Ovary (tissue), 3 donors: Measurements from ENCODE around the gene ZNF654.

Experiments used
- CTCF ChIP-seq, 3 donors: fragments of 450-650 bp in 2 of 3; fragments of 200-600 bp in 1 of 3; IDR thresholded peaks; one replicate each; pipeline versions ENCODE4 v1.5.1 to v1.8.0; 2016 to 2022; ENCODE audit warnings: antibody characterized with exemption in 3 of 3, mild to moderate bottlenecking in 1 of 3
- EP300 ChIP-seq: sonication (generic); formaldehyde crosslinking; IDR thresholded peaks from one replicate; pipeline ENCODE4 v1.6.1; 2017; ENCODE audit warnings: antibody characterized with exemption
- POLR2A ChIP-seq: fragments of 450-650 bp; IDR thresholded peaks from one replicate; pipeline ENCODE4 v1.6.1; 2017; ENCODE audit warnings: antibody characterized with exemption, mild to moderate bottlenecking, moderate library complexity
- donor health status: DM: no; HTN: no; CAD: no.

- TF ChIP-seq EP300 (no peak), POLR2A (no peak), CTCF (IDR thresholded peaks at IDR 0.05) (no peak)
Measured at GRCh38 chr3:88061746-88062145, 2.7 kb downstream of the ZNF654 start.
